Measurements from ENCODE around the gene KLHDC4.

GRCh38 chr16:87792205-87792565 is 26.4 kb upstream of the KLHDC4 start:
- no peak for TF ChIP-seq EZH2 (optimal IDR thresholded peaks at IDR 0.05; ENCODE audit: low read depth, low read length)
- TF ChIP-seq CTCF (IDR thresholded peaks at IDR 0.05; ENCODE audit: low read length) = no peak
- TF ChIP-seq EZH2phosphoT487 (IDR thresholded peaks at IDR 0.05; ENCODE audit: low read length) = no peak

Data from MM.1S (cell line).